A549 (cell line): ENCODE measurements around the gene PTPN5.

ENCODE experiments used
- CTCF ChIP-seq: fragments of >200 bp; sonication (Bioruptor Twin); formaldehyde crosslinking; IDR thresholded peaks from 3 replicates; pipeline ENCODE4 v1.5.1; 2016
- MYC ChIP-seq: IDR thresholded peaks from 2 replicates; pipeline ENCODE4 v1.6.1; 2012; ENCODE audit warnings: mild to moderate bottlenecking, inconsistent platforms, low read length, improper control_type of control experiment, borderline replicate concordance
- RFX5 ChIP-seq: fragments of 450-650 bp; IDR thresholded peaks from 2 replicates; pipeline ENCODE4 v1.7.1; 2014; ENCODE audit warnings: antibody characterized with exemption, mild to moderate bottlenecking, moderate library complexity
- USF2 ChIP-seq: fragments of 450-650 bp; IDR thresholded peaks from 2 replicates; pipeline ENCODE4 v1.6.1; 2014; ENCODE audit warnings: antibody characterized with exemption
- ZC3H11A ChIP-seq: fragments of 450-650 bp; IDR thresholded peaks from 2 replicates; pipeline ENCODE4 v1.6.1; 2014; ENCODE audit warnings: antibody characterized with exemption, mild to moderate bottlenecking

GRCh38 chr11:18704698-18705097 is 86.9 kb downstream of the PTPN5 start:
- no peak for TF ChIP-seq MYC
- TF ChIP-seq CTCF, result no peak
- no peak for TF ChIP-seq RFX5
- no peak for TF ChIP-seq USF2
- TF ChIP-seq ZC3H11A, result no peak
